Heart right ventricle (tissue), 16 donors: ENCODE measurements around the gene LENG9. TPM values are rescaled to one million over a fixed set of nuclear protein-coding genes. Genes with fewer than 3 reads are reported as not detected.
"Not testable (repeated sequence)": the region's sequence is repeated elsewhere in the genome, so short reads cannot be mapped to it uniquely, and the experiment has no call there.

Experiments used
- ATAC-seq, 8 donors: fragments of 200-7000 bp; cut with Tn5 transposase; one replicate each; pipeline ENCODE4 v1.9.1; 2020; ENCODE audit warnings: mild to moderate bottlenecking in 8 of 8, moderate library complexity in 8 of 8, moderate number of reproducible peaks in 1 of 8
- DNase-seq, 2 donors: peaks; one replicate each; pipeline ENCODE4 v3.0.0-alpha.2; 2020
- H3K27ac ChIP-seq, 10 donors: fragments of 200-600 bp; sonication (generic) in 2 of 10; one replicate each; pipeline versions ENCODE4 v1.5.0 to v1.8.0; 2020 to 2022; ENCODE audit warnings: mild to moderate bottlenecking in 3 of 10
- H3K27me3 ChIP-seq, 7 donors: fragments of 200-600 bp; one replicate each; pipeline ENCODE4 v1.8.0; 2021 to 2022; ENCODE audit warnings: mild to moderate bottlenecking in 2 of 7
- H3K36me3 ChIP-seq, 9 donors: fragments of 200-600 bp; sonication (generic) in 1 of 9; one replicate each; pipeline versions ENCODE4 v1.5.0 to v1.8.0; 2020 to 2022; ENCODE audit warnings: mild to moderate bottlenecking in 2 of 9
- H3K4me1 ChIP-seq, 9 donors: fragments of 200-600 bp; sonication (generic) in 1 of 9; one replicate each; pipeline versions ENCODE4 v1.5.0 to v1.8.0; 2020 to 2022; ENCODE audit warnings: mild to moderate bottlenecking in 4 of 9
- H3K4me3 ChIP-seq, 10 donors: fragments of 200-600 bp; sonication (generic) in 2 of 10; one replicate each; pipeline versions ENCODE4 v1.5.0 to v1.8.0; 2020 to 2022; ENCODE audit warnings: mild to moderate bottlenecking in 7 of 10, moderate library complexity in 2 of 10
- H3K9me3 ChIP-seq, 11 donors: fragments of 200-600 bp in 10 of 11; sonication (generic) in 2 of 11; one replicate each; pipeline versions ENCODE4 v1.5.0 to v1.8.0; 2013 to 2022; ENCODE audit warnings: mild to moderate bottlenecking in 2 of 11, control low read depth in 1 of 11, moderate library complexity in 1 of 11
- CTCF ChIP-seq, 9 donors: fragments of 200-600 bp; sonication (generic) in 2 of 9; IDR thresholded peaks; one replicate each; pipeline versions ENCODE4 v1.5.0 to v1.8.0; 2021 to 2022; ENCODE audit warnings: antibody characterized with exemption in 9 of 9, mild to moderate bottlenecking in 5 of 9, moderate library complexity in 1 of 9
- WGBS, 2 donors: extraction: QIAGEN DNeasy Blood & Tissue Kit; methylation state at CpG; one replicate each; pipeline ENCODE4 v1.1.7; 2013; ENCODE audit warnings: inconsistent platforms in 1 of 2; 5-methylcytosine and 5-hydroxymethylcytosine counted together
- intact Hi-C, 10 donors: fragments of 100-400 bp; cut with DNase I; formaldehyde crosslinking; loops; one replicate each; pipeline versions ENCODE4 v1.11.1 to v1.14.2; 2022
- long read RNA-seq, 3 donors: library from polyadenylated mRNA; unstranded; transcript quantifications; one replicate each; pipeline ENCODE4 v2.0.0, GENCODE V29; 2020 to 2021
- polyA plus RNA-seq, 2 donors: library from polyadenylated mRNA; stranded (reverse); fragments of 200-250 nt; gene quantifications; one replicate each; pipeline ENCODE4 v1.2.3, GENCODE V29; 2013
- total RNA-seq, 10 donors: library from RNA; stranded (reverse); fragmentation: NEBNext Ultra II Directional in 3 of 10; extraction: Animal tissue kit (Norgen Biotek cat#: 25700) in 3 of 10; gene quantifications; one replicate each; pipeline versions ENCODE4 v1.2.1 to v1.2.4, GENCODE V29; 2021 to 2023
- donor health status: Arrhythmogenic right ventricular cardiomyopathy.
- donor health status: ischemic (EF 13 %, LVEDD 7.1; RV severe dilation, severe dysfunction).
- donor health status: healthy with polysubstance abuse.
- donor health status: DM: no; HTN: yes; CAD: no.
- donor health status: DM: no; HTN: no; CAD: no.
- donor health status: ischemic (EF 25% LVEDD 6.9; RV normal size, moderate dysfunction).
- donor health status: ischemic (EF 25% LVEDD 5.7; RV mildly dilated, moderate dysfunction).
- donor health status: healthy.
- donor health status: DM: yes; HTN: yes; CAD: no.
- donor health status: Ischemic cardiomyopathy.
- donor health status: ischemic (EF 35%, LVEDD 5.7; RV mildly dilated, moderate dysfunction).
- donor health status: nonischemic (EF 11% LVEDD 7.7; RV severe dilation, severe dysfunction).
- donor health status: DM: yes; HTN: yes; CAD: no.
- donor health status: PGD.
- donor health status: ischemic (EF 29% LVEDD 5.4; RV normal size, mild dysfunction).
- donor health status: nonischemic (EF 23%, LVEDD 6.1; RV moderate dilation, normal function).

The LENG9 gene
- total RNA-seq (1 to 10 TPM; 1.0 to 4.2 (median 1.5) TPM), polyA plus RNA-seq (1 to 10 TPM; 1.6 to 2.6 TPM)
- long read RNA-seq, donor 1, partial matches to known transcripts = 0 of 1 reads
- long read RNA-seq, donor 1, other reads (novel, unspliced or antisense) = 0 of 1 reads
- long read RNA-seq, donor 2 = 0 reads
- long read RNA-seq, donor 3 = 0 reads

GRCh38 chr19:54463531-54464043 is at the start of gene LENG9:
LENG9 (minus strand) TSS chr19:54463778; CDS start chr19:54463526, 252 bp downstream.
- intact Hi-C loops = loop anchor here in 3 of 10 donors (1.0 to 2.0 kb wide), 2 partner anchors 14 to 15 kb away; partner anchors contain the start of gene LENG8 (in 3 of the 3)
- Histone ChIP-seq H3K9me3 (no peaks in the 10 kb centered on the region), H3K27me3 (peaks cover 0 to 25% (median 0%) of the 10 kb centered on the region in 7 donors), H3K27ac (peak within 1 kb of the TSS; percentile 96 to 100 (median 98)), H3K36me3 (peaks cover 0 to 44% (median 36%) of the 10 kb centered on the region in 9 donors), H3K4me3 (peak within 1 kb of the TSS; percentile 45 to 75 (median 68)), H3K4me1 (peaks cover 11 to 54% (median 45%) of the 10 kb centered on the region in 9 donors)
- DNase-seq (peak; percentile 95 to 99), ATAC-seq (peak; percentile 72 to 89 (median 82))
- no peak for TF ChIP-seq CTCF (IDR thresholded peaks at IDR 0.05)
- 0 to 1% methylated on average over 30 to 41 of the region's 41 CpGs for WGBS, 2 donors

- H3K4me3 ChIP-seq, DNase-seq, intact Hi-C loops, H3K4me1 ChIP-seq, H3K36me3 ChIP-seq, H3K9me3 ChIP-seq, H3K27ac ChIP-seq: not testable (repeated sequence)
- WGBS, 2 donors = 65 to 69% methylated on average over 8 of the region's 21 CpGs
- H3K27me3 ChIP-seq = peaks cover 0 to 51% (median 14%) of the 10 kb centered on the region in 7 donors
- ATAC-seq = peak in 2 of 8 donors; percentile 14 to 18
Measured at GRCh38 chr19:54509200-54509940, 45.8 kb upstream of the LENG9 start.

GRCh38 chr19:54508487-54508886 is 44.9 kb upstream of the LENG9 start:
- H3K36me3 ChIP-seq, H3K4me3 ChIP-seq, H3K27ac ChIP-seq, DNase-seq, H3K9me3 ChIP-seq, H3K4me1 ChIP-seq, intact Hi-C loops: not testable (repeated sequence)
- WGBS, 2 donors = 49 to 82% methylated on average over 2 of the region's 3 CpGs
- peak in 1 of 8 donors; percentile 55 for ATAC-seq
- H3K27me3 ChIP-seq = peaks cover 0 to 45% (median 16%) of the 10 kb centered on the region in 7 donors

- Histone ChIP-seq H3K9me3 (no peaks in the 10 kb centered on the region), H3K27me3 (peaks cover 0 to 47% (median 16%) of the 10 kb centered on the region in 7 donors), H3K27ac (no peak overlapping the region), H3K36me3 (no peaks in the 10 kb centered on the region), H3K4me1 (no peaks in the 10 kb centered on the region), H3K4me3 (no peak overlapping the region)
- no peak for ATAC-seq
- 54 to 57% methylated on average over 12 of the region's 12 CpGs for WGBS, 2 donors
- no peak for TF ChIP-seq CTCF (IDR thresholded peaks at IDR 0.05)
- intact Hi-C loops = no loop called here
- no peak for DNase-seq
Measured at GRCh38 chr19:54507824-54508223, 44.2 kb upstream of the LENG9 start.

- not testable (repeated sequence) for H3K4me3 ChIP-seq
Measured at GRCh38 chr19:54507038-54507717, 43.6 kb upstream of the LENG9 start.

More at GRCh38 chr19:54507038-54507717, 43.6 kb upstream of the LENG9 start:
- H3K4me1 ChIP-seq, ATAC-seq, H3K27ac ChIP-seq, intact Hi-C loops, H3K9me3 ChIP-seq, DNase-seq, H3K36me3 ChIP-seq: not testable (repeated sequence)
- 63 to 64% methylated on average over 9 to 10 of the region's 15 CpGs for WGBS, 2 donors
- peaks cover 0 to 49% (median 16%) of the 10 kb centered on the region in 7 donors for H3K27me3 ChIP-seq
